Stimulated activated CD8-positive, alpha-beta memory T cell treated with anti-CD3 and anti-CD28 coated beads, Interleukin-15, amount 100 ng/mL, for 1 hour (primary cell): ENCODE results near the gene C5orf63.
"Not testable (repeated sequence)": the region's sequence is repeated elsewhere in the genome, so short reads cannot be mapped to it uniquely, and the experiment has no call there.

Experiments used
- DNase-seq: peaks from one replicate; pipeline ENCODE4 v3.0.0-alpha.2; 2020; ENCODE audit warnings: low read depth

Gene C5orf63

DNA sequence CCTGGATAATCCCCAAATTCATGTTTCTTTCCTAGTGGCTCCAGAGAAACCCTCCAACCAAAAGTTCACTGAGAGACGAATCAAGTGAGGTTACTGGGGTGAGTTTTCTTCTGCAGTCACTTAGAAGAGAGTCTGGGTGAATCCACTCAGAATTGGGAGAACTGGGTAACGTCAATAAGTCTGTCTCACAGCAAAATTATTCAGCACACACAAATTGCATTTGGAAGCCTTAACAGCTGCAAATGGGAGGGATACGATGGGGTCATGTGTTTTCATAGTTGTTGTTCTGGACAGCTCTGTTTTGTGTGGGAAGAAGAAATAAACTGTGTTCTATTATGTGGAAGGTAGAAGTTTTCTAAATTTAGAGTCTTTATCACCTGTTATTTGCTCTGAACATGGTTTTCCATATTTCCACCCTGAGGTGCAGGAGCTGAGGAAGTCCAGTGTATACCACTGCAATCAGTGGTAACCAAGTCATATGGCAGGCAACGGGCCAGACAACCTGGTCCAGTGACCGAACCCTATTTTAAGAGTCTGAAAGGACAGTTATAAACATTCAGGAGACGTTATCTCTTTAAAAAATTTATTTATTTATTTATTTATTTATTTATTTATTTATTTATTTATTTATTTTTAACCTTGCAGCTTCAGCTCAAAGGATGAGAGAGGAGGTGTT, 64.9 kb downstream of the C5orf63 start:
- no peak for DNase-seq

GRCh38 chr5:127007522-127007921, 65.8 kb downstream of the C5orf63 start:
- DNase-seq, result no peak

- DNase-seq, result no peak
Measured at GRCh38 chr5:127006744-127007143, 66.6 kb downstream of the C5orf63 start.

DNA sequence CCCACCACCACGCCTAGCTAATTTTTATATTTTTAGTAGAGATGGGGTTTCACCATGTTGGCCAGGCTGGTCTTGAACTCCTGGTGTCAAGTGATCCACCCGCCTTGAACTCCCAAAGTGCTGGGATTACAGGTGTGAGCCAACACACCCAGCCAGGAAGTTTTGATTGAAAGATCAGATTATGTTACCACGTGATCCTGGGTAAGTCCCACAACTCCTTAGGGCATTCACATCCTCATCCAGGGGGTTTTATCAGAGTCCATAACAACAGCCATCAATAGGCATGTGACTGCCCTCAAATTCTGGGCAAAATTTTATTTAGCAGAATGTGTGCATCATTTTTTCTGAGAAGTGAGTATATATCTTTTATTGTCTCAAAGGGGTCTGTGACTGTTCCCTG, 68.0 kb downstream of the C5orf63 start:
- not testable (repeated sequence) for DNase-seq

DNA sequence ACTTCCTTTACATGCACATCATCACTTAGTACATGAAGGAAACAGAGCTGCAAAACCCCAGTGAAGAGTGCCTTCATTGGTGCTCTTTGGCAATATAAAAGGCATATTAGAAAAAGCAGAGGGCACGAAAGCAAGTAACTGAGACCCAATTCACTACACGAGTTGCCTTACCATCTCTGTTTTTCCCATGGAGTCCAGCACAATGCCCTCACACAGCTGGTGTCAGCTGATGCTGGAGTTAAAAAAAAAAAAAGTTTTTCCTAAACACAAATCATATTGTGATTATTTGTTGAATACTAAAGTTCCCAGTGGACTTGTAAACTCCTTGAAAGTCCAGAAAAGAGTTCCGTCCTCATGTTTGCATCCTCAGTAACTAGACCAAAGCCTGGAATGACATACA, 68.6 kb downstream of the C5orf63 start:
- no peak for DNase-seq

- DNase-seq, result no peak
Measured at GRCh38 chr5:127003798-127004495, 69.4 kb downstream of the C5orf63 start.

- DNase-seq, result no peak
Measured at GRCh38 chr5:127002390-127002789, 70.9 kb downstream of the C5orf63 start.

- no peak for DNase-seq
Measured at GRCh38 chr5:127001621-127002296, 71.5 kb downstream of the C5orf63 start.
